Vagina (tissue), 2 donors: ENCODE data around the gene ZFY.

Experiments used
- CTCF ChIP-seq, 3 experiments: fragments of 450-650 bp in 2 of 3; fragments of 200-600 bp in 1 of 3; sonication (generic) in 1 of 3; IDR thresholded peaks; one replicate each; pipeline ENCODE4 v1.5.1; 2017 to 2019; ENCODE audit warnings: antibody characterized with exemption in 3 of 3, mild to moderate bottlenecking in 2 of 3, moderate library complexity in 2 of 3
- POLR2A ChIP-seq, 2 donors: fragments of 450-650 bp; IDR thresholded peaks; one replicate each; pipeline ENCODE4 v1.6.1; 2017; ENCODE audit warnings: antibody characterized with exemption in 2 of 2, mild to moderate bottlenecking in 2 of 2, moderate library complexity in 2 of 2

GRCh38 chrY:2964814-2965213 lies 29.6 kb downstream of the ZFY start:
- TF ChIP-seq POLR2A (IDR thresholded peaks at IDR 0.05) (no peak), CTCF (IDR thresholded peaks at IDR 0.05) (no peak)
